ENCODE results near the gene TMEM255A. TPM values are rescaled to one million over a fixed set of nuclear protein-coding genes. Genes with fewer than 3 reads are reported as not detected.

Gene TMEM255A
- total RNA-seq, 2 donors from 2014 or later: 1.6 to 6.3 TPM

GRCh38 chrX:120281021-120281624 is 30.1 kb downstream of the TMEM255A start:
- DNase-seq (ENCODE audit: low spot score): no peak
- intact Hi-C loops (cut with DNase I): loop anchor here in 1 of 2 donors (5.0 kb wide), 1 partner anchor 866 kb away; no protein-coding TSS in a partner anchor

GRCh38 chrX:120274958-120275357 is 36.3 kb downstream of the TMEM255A start:
- no peak for DNase-seq (ENCODE audit: low spot score)
- intact Hi-C loops (cut with DNase I): no loop called here

GRCh38 chrX:120274145-120274544 is 37.1 kb downstream of the TMEM255A start:
- intact Hi-C loops (cut with DNase I): no loop called here
- DNase-seq (ENCODE audit: low spot score): no peak

GRCh38 chrX:120271218-120271617 is 40.0 kb downstream of the TMEM255A start:
- intact Hi-C loops (cut with DNase I): no loop called here
- DNase-seq (ENCODE audit: low spot score): no peak

GRCh38 chrX:120270567-120270966 is 40.7 kb downstream of the TMEM255A start:
- intact Hi-C loops (cut with DNase I): no loop called here
- DNase-seq (ENCODE audit: low spot score): no peak

- DNase-seq (ENCODE audit: low spot score): no peak
- intact Hi-C loops (cut with DNase I): no loop called here
Measured at GRCh38 chrX:120269373-120270035, 41.8 kb downstream of the TMEM255A start.

- DNase-seq (ENCODE audit: low spot score): no peak
- intact Hi-C loops (cut with DNase I): no loop called here
Measured at GRCh38 chrX:120264341-120264740, 46.9 kb downstream of the TMEM255A start.

GRCh38 chrX:120262859-120263708 is 48.2 kb downstream of the TMEM255A start:
- intact Hi-C loops (cut with DNase I): no loop called here

GRCh38 chrX:120260369-120260768 is 50.9 kb downstream of the TMEM255A start:
- intact Hi-C loops (cut with DNase I): no loop called here
- DNase-seq (ENCODE audit: low spot score): no peak

More at GRCh38 chrX:120262859-120263708, 48.2 kb downstream of the TMEM255A start:
- no peak for DNase-seq (ENCODE audit: low spot score)

- no peak for DNase-seq (ENCODE audit: low spot score)
Measured at GRCh38 chrX:120253784-120254183, 57.5 kb downstream of the TMEM255A start.

GRCh38 chrX:120251471-120252011 is 59.7 kb downstream of the TMEM255A start:
- DNase-seq (ENCODE audit: low spot score): peak; percentile 73
- intact Hi-C loops (cut with DNase I): no loop called here

More at GRCh38 chrX:120253784-120254183, 57.5 kb downstream of the TMEM255A start:
- intact Hi-C loops (cut with DNase I): no loop called here

- intact Hi-C loops (cut with DNase I): no loop called here
- DNase-seq (ENCODE audit: low spot score): peak; percentile 97
Measured at GRCh38 chrX:120250522-120251271, 60.6 kb downstream of the TMEM255A start, which contains the start of gene ZBTB33. Gene ZBTB33, plus strand, starts transcription at chrX:120250812. Its CDS starts 2,604 bp downstream, at chrX:120253416.

GRCh38 chrX:120244735-120245498 is 66.3 kb downstream of the TMEM255A start:
- intact Hi-C loops (cut with DNase I): no loop called here
- peak; percentile 90 for DNase-seq (ENCODE audit: low spot score)

- DNase-seq (ENCODE audit: low spot score): no peak
- intact Hi-C loops (cut with DNase I): no loop called here
Measured at GRCh38 chrX:120244395-120244734, 66.9 kb downstream of the TMEM255A start.

GRCh38 chrX:120242813-120243212 is 68.4 kb downstream of the TMEM255A start:
- intact Hi-C loops (cut with DNase I): no loop called here
- DNase-seq (ENCODE audit: low spot score): no peak

- no peak for DNase-seq (ENCODE audit: low spot score)
- intact Hi-C loops (cut with DNase I): loop anchor here in 1 of 2 donors (10.0 kb wide), 1 partner anchor 124 kb away; the partner anchor contains the start of gene RHOXF1
Measured at GRCh38 chrX:120238933-120239332, 72.3 kb downstream of the TMEM255A start.

- no peak for DNase-seq (ENCODE audit: low spot score)
- intact Hi-C loops (cut with DNase I): loop anchor here in 1 of 2 donors (10.0 kb wide), 1 partner anchor 122 kb away; the partner anchor contains the start of gene RHOXF1
Measured at GRCh38 chrX:120236687-120237479, 74.4 kb downstream of the TMEM255A start.
